ENCODE measurements around the gene EFCAB11. TPM values are rescaled to one million over a fixed set of nuclear protein-coding genes. Genes with fewer than 3 reads are reported as not detected.

Gene EFCAB11
- total RNA-seq, 6 experiments from 2014 or later, result 1.7 to 4.7 (median 3.2) TPM

GRCh38 chr14:89848165-89848564, 106.4 kb downstream of the EFCAB11 start:
- Histone ChIP-seq H3K4me1 (no peaks in the 10 kb centered on the region), H3K27ac (no peak overlapping the region), H3K27me3 (no peaks in the 10 kb centered on the region), H3K9me3 (no peaks in the 10 kb centered on the region), H3K4me3 (no peak overlapping the region), H3K36me3 (no peaks in the 10 kb centered on the region)
- WGBS (ENCODE audit: insufficient coverage, low coverage, low lambda C conversion rate, missing lambda C conversion rate), result 73% methylated on average over 2 of the region's 2 CpGs
- no peak for DNase-seq
- intact Hi-C loops (cut with DNase I), result no loop called here
- no peak for ATAC-seq
- TF ChIP-seq, protein P1, sequence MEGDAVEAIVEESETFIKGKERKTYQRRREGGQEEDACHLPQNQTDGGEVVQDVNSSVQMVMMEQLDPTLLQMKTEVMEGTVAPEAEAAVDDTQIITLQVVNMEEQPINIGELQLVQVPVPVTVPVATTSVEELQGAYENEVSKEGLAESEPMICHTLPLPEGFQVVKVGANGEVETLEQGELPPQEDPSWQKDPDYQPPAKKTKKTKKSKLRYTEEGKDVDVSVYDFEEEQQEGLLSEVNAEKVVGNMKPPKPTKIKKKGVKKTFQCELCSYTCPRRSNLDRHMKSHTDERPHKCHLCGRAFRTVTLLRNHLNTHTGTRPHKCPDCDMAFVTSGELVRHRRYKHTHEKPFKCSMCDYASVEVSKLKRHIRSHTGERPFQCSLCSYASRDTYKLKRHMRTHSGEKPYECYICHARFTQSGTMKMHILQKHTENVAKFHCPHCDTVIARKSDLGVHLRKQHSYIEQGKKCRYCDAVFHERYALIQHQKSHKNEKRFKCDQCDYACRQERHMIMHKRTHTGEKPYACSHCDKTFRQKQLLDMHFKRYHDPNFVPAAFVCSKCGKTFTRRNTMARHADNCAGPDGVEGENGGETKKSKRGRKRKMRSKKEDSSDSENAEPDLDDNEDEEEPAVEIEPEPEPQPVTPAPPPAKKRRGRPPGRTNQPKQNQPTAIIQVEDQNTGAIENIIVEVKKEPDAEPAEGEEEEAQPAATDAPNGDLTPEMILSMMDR (IDR thresholded peaks at IDR 0.05), result no peak
- no peak for TF ChIP-seq POLR2A (IDR thresholded peaks at IDR 0.05)

DNA sequence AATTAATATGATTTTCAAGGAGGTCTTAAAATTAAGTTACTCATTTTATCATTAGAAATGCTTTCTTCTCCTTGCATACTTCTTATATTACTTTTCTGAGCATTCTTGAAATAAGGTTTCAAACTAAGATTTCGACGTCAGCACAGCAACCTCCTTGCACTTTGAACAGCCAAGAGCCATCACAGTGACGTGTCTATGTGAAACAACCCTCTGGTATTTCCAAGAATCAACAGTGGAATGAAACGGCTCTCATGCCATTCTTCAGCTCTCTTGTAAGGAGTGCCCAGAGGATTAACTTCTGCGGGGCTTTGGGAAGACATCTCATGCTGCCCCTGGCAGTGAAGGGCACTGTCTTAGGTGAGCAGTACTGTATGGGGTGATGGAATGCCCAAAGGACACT, 109.2 kb downstream of the EFCAB11 start:
- ATAC-seq (no peak), DNase-seq (no peak)
- Histone ChIP-seq H3K9me3 (no peaks in the 10 kb centered on the region), H3K36me3 (no peaks in the 10 kb centered on the region), H3K27me3 (no peaks in the 10 kb centered on the region), H3K27ac (no peak overlapping the region), H3K4me1 (no peaks in the 10 kb centered on the region), H3K4me3 (no peak overlapping the region)
- TF ChIP-seq POLR2A (IDR thresholded peaks at IDR 0.05), result no peak
- TF ChIP-seq, protein P1 (IDR thresholded peaks at IDR 0.05), result no peak
- 69% methylated on average over 5 of the region's 5 CpGs for WGBS (ENCODE audit: insufficient coverage, low coverage, low lambda C conversion rate, missing lambda C conversion rate)
- intact Hi-C loops (cut with DNase I), result no loop called here

GRCh38 chr14:89844508-89844907, 110.0 kb downstream of the EFCAB11 start:
- H3K4me3 ChIP-seq, result no peak overlapping the region
- intact Hi-C loops (cut with DNase I), result no loop called here
- no peaks in the 10 kb centered on the region for H3K9me3 ChIP-seq
- no peaks in the 10 kb centered on the region for H3K36me3 ChIP-seq
- ATAC-seq, result no peak
- H3K27ac ChIP-seq, result no peak overlapping the region
- 83% methylated on average over 1 of the region's 1 CpG for WGBS (ENCODE audit: insufficient coverage, low coverage, low lambda C conversion rate, missing lambda C conversion rate)
- H3K4me1 ChIP-seq, result no peaks in the 10 kb centered on the region
- DNase-seq, result no peak
- TF ChIP-seq, protein P1 (IDR thresholded peaks at IDR 0.05), result no peak
- no peaks in the 10 kb centered on the region for H3K27me3 ChIP-seq

DNA sequence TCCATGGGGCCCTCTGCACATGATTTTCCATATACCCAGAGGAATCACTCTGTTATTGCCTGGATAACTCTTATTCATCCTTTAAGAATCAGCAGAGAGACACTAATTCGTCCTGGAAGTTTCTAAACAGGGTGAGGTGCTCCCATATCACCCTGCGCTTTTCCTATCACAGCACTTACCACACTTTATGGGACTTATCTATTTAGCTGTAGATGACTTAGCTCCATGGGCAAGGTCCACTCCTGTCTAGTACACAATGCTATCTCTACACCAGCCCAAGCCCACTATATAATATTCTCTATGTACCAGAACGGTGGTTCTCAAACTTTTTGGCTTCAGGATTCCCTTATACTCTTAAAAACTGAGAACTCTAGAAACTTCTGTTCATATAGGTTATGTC, 111.7 kb downstream of the EFCAB11 start:
- Histone ChIP-seq H3K27ac (no peak overlapping the region), H3K9me3 (no peaks in the 10 kb centered on the region), H3K4me1 (no peaks in the 10 kb centered on the region), H3K27me3 (no peaks in the 10 kb centered on the region), H3K4me3 (no peak overlapping the region), H3K36me3 (no peaks in the 10 kb centered on the region)
- no peak for DNase-seq
- 63% methylated on average over 3 of the region's 3 CpGs for WGBS (ENCODE audit: insufficient coverage, low coverage, low lambda C conversion rate, missing lambda C conversion rate)
- intact Hi-C loops (cut with DNase I), result no loop called here
- ATAC-seq, result peak in 2 of 4 donors; percentile 30 to 86
- TF ChIP-seq, protein P1 (IDR thresholded peaks at IDR 0.05), result no peak
- no peak for TF ChIP-seq POLR2A (IDR thresholded peaks at IDR 0.05)

- no peaks in the 10 kb centered on the region for H3K36me3 ChIP-seq
- 94% methylated on average over 5 of the region's 6 CpGs for WGBS (ENCODE audit: insufficient coverage, low coverage, low lambda C conversion rate, missing lambda C conversion rate)
- H3K27me3 ChIP-seq, result no peaks in the 10 kb centered on the region
- no peaks in the 10 kb centered on the region for H3K9me3 ChIP-seq
- peaks cover 0 to 6% (median 3%) of the 10 kb centered on the region in 4 donors for H3K4me1 ChIP-seq
- H3K4me3 ChIP-seq, result no peak overlapping the region
- intact Hi-C loops (cut with DNase I), result no loop called here
- TF ChIP-seq, protein P1 (IDR thresholded peaks at IDR 0.05), result no peak
- TF ChIP-seq POLR2A (IDR thresholded peaks at IDR 0.05), result no peak
- DNase-seq (no peak), ATAC-seq (no peak)
- H3K27ac ChIP-seq, result no peak overlapping the region
Measured at GRCh38 chr14:89841851-89842250, 112.7 kb downstream of the EFCAB11 start.
